ENCODE data around the gene CADM2. TPM values are rescaled to one million over a fixed set of nuclear protein-coding genes. Genes with fewer than 3 reads are reported as not detected.

The CADM2 gene
- total RNA-seq, 1 experiment from 2014 or later, result not detected

DNA sequence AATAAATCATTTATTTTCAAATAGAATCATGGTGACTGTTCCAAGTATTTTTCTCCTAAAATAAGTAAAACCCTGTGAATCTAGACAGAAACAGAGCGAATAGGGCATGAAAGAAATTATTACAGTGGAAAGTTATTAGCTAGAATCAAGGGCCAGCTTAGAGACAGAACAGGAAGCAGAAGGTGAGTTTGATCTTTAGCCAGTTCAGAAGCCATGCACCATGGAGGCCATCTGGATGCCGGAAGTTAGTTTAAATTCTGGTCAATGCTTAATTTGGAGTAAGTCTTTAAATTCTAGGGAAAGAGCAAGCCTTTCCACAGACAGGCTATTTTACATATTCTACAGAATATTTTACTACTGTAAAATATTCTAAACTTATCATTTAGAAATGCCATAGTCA lies 574.8 kb downstream of the CADM2 start:
- Histone ChIP-seq H3K4me1 (replicated peaks) (no peaks in the 10 kb centered on the region), H3K4me3 (no peak overlapping the region), H3K9me3 (replicated peaks) (no peaks in the 10 kb centered on the region), H3K27me3 (replicated peaks) (no peaks in the 10 kb centered on the region), H3K27ac (no peak overlapping the region), H3K36me3 (no peaks in the 10 kb centered on the region)
- no peak for DNase-seq (ENCODE audit: low read depth in 1 of 2, low spot score in 2 of 2)

DNA sequence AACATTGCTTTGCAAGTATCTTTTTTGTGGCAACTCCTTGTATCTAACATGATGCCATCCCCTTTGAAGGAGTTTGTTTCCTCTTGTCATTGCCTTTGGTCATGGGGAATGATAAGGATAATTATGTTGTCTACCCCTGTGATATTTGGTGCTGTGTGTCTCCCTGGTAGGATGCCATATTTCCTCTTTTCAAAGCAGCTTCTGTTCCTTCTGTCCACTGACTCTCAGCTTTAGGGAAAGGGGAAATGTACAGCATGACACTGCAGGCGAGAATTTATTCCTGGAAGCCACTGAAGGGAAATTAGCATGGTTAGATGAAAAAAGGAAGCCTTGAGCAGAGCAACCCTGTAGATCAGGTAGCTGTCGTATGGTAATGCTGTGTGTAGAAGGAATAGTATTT lies 576.7 kb downstream of the CADM2 start:
- no peaks in the 10 kb centered on the region for H3K4me1 ChIP-seq (replicated peaks)
- no peak for DNase-seq (ENCODE audit: low read depth in 1 of 2, low spot score in 2 of 2)
- no peaks in the 10 kb centered on the region for H3K9me3 ChIP-seq (replicated peaks)
- H3K27ac ChIP-seq, result no peak overlapping the region
- no peaks in the 10 kb centered on the region for H3K36me3 ChIP-seq
- no peak overlapping the region for H3K4me3 ChIP-seq
- H3K27me3 ChIP-seq (replicated peaks), result no peaks in the 10 kb centered on the region

DNA sequence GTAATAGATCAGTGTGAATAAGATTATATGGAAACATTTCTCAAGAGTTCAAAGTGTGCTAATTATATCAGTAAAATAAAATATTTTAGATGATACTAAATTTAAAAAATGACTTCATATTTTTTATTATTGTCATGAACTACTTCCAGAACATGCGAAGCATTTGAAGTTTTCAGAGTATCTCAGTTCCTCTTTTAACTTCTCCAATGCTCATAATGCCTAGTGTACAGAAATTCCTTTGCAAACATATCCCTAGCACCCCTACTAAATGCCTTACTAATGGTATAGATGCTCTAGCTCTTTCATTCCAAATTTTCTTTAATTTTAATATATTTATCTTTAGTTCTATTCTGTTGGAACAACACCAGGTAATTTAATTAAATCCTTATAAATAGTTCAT lies 580.4 kb downstream of the CADM2 start:
- Histone ChIP-seq H3K27ac (no peak overlapping the region), H3K36me3 (no peaks in the 10 kb centered on the region), H3K27me3 (replicated peaks) (no peaks in the 10 kb centered on the region), H3K4me1 (replicated peaks) (no peaks in the 10 kb centered on the region), H3K9me3 (replicated peaks) (no peaks in the 10 kb centered on the region), H3K4me3 (no peak overlapping the region)
- DNase-seq (ENCODE audit: low read depth in 1 of 2, low spot score in 2 of 2), result no peak

DNA sequence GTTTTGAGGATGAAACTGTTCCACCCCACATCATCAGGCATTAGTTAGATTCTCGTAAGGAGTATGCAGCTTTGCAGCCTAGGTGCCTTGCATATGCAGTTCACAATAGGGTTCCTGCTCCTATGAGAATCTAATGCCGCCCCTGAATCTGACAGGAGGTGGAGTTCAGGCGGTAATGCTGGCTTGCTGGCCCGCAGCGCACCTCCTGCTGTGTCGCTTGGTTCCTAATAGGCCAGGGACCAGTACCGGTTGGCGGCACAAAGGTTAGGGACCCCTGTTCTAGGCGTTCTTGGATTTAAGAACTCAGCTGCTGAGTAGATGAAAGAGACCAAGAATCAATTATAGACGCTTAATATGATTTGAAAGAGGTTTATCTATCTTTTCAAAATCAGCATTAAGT lies 595.4 kb downstream of the CADM2 start:
- no peak for DNase-seq (ENCODE audit: low read depth in 1 of 2, low spot score in 2 of 2)
- Histone ChIP-seq H3K27me3 (replicated peaks) (no peaks in the 10 kb centered on the region), H3K4me1 (replicated peaks) (no peaks in the 10 kb centered on the region), H3K9me3 (replicated peaks) (no peaks in the 10 kb centered on the region), H3K27ac (no peak overlapping the region), H3K36me3 (no peaks in the 10 kb centered on the region), H3K4me3 (no peak overlapping the region)

DNA sequence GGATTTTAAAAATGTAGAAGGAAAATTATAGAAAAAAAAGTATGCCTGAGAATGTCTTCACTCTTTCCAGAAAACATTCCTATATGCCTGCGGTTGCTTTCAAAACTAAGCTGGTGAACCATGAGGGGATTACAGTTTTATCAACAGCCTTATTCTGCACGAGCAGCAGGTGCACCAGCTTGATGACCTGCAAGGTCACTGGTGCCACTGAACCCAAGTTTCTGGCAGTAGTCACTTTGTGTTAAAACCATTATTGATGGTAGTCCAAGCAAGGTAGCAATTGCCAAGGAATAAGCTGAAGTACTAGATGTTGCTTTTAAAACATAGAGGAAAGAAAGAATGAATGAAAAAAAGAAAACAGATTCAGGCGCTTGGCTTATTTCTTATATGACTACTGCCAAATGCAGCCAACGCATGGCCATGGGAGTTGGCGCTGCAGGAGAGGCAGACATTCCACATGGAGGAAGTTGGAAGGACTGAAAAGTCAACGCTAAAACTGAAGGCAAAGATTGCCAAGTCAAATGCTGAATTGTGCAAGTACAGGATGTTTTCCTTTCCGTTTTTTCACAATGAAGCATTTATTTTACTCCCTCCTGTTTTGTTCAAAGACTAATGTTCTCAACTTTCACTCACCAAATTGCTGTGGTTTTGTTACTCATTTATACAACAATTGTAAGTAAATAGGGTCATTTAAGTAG lies 601.4 kb downstream of the CADM2 start:
- H3K4me3 ChIP-seq, result no peak overlapping the region
- no peak for DNase-seq (ENCODE audit: low read depth in 1 of 2, low spot score in 2 of 2)
- H3K27ac ChIP-seq, result no peak overlapping the region
- H3K9me3 ChIP-seq (replicated peaks), result no peaks in the 10 kb centered on the region
- H3K36me3 ChIP-seq, result no peaks in the 10 kb centered on the region
- H3K4me1 ChIP-seq (replicated peaks), result no peaks in the 10 kb centered on the region
- no peaks in the 10 kb centered on the region for H3K27me3 ChIP-seq (replicated peaks)

DNA sequence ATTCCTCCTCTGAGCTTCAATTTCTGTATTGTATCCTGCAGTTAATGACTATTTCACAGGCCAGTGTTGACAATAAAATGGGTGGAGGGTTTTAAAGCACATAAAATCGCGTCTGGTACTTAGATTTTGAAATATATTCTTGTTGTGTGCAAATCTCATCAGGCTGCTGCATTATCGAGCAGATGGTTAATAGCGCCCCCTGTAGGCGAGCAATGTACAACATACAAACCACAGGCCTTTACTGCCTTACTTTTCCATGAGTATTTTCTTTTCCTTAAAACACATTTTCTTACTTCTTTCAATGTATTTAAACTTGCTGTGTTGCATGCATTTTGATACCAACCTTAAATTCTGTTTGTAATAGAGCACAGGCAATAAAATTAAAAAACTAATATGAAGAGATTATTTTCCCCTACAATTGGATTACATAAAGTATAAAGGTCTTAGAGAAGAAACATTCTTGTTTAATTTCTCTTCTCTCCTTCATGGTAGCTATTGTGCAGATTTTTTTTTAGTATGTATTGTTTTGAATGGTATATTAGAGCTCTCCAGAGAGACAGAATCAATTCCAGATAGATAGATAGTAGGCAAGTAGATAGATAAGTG lies 608.4 kb downstream of the CADM2 start:
- no peak for DNase-seq (ENCODE audit: low read depth in 1 of 2, low spot score in 2 of 2)

DNA sequence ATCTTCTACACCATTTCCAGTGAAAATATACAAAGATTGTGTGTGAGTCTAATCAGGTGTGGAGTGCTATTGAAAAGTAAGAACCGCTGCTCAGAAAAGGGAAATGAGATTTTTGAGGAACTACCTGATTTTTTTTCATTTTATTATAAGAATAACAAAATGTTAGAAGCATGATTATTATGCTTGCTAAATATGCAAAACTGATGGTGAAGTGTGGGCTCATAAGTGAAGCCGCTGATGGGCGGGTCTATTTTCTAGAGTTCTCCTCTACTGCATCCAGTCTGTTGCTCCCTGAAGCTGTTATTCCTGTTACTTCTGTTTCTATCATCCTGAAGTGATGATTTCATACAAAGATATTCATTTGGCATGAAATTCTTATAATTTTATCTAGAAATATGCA lies 612.0 kb downstream of the CADM2 start:
- H3K27me3 ChIP-seq (replicated peaks), result no peaks in the 10 kb centered on the region
- DNase-seq (ENCODE audit: low read depth in 1 of 2, low spot score in 2 of 2), result no peak
- H3K9me3 ChIP-seq (replicated peaks), result no peaks in the 10 kb centered on the region
- H3K27ac ChIP-seq, result no peak overlapping the region
- no peaks in the 10 kb centered on the region for H3K4me1 ChIP-seq (replicated peaks)
- H3K36me3 ChIP-seq, result no peaks in the 10 kb centered on the region
- no peak overlapping the region for H3K4me3 ChIP-seq

More for the DNA sequence above, 608.4 kb downstream of the CADM2 start:
- no peaks in the 10 kb centered on the region for H3K4me1 ChIP-seq (replicated peaks)
- no peak overlapping the region for H3K27ac ChIP-seq
- no peaks in the 10 kb centered on the region for H3K27me3 ChIP-seq (replicated peaks)
- no peak overlapping the region for H3K4me3 ChIP-seq
- H3K36me3 ChIP-seq, result no peaks in the 10 kb centered on the region
- no peaks in the 10 kb centered on the region for H3K9me3 ChIP-seq (replicated peaks)

DNA sequence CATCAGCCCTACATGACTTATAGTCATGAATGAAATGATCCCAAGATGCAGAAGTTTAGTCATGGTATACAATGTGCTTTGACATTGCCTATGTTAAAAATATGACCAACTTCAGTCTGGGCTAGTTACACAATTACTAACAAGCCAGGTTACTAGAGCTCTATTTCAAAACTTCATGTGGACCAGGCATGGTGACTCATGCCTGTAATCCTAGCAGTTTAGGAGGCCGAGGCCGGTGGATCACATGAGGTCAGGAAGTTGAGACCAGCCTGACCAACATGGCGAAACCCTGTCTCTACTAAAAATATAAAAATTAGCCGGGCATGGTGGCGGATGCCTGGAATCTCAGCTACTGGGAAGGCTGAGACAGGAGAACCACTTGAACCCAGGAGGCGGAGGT lies 613.0 kb downstream of the CADM2 start:
- no peaks in the 10 kb centered on the region for H3K27me3 ChIP-seq (replicated peaks)
- no peaks in the 10 kb centered on the region for H3K36me3 ChIP-seq
- no peaks in the 10 kb centered on the region for H3K4me1 ChIP-seq (replicated peaks)
- no peak overlapping the region for H3K4me3 ChIP-seq
- H3K27ac ChIP-seq, result no peak overlapping the region
- H3K9me3 ChIP-seq (replicated peaks), result no peaks in the 10 kb centered on the region
- no peak for DNase-seq (ENCODE audit: low read depth in 1 of 2, low spot score in 2 of 2)

DNA sequence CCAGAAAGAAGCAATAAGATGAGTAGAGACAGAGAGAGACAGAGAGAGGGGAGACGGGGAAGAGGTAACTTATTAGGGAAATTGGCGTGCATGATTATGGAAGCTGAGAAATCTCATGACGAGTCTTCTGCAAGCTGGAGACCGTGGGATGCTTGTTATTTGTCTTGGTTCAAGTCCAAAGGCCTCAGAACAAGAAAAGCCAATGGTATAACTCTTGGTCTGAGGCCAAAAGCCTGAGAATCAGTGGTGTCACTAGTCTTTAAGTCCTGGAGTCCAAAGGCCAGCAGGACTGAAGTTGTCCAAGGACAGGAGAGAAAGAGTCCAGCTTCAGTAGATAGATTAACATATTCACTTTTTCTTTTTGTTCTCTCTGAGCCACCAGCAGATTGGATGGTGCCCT lies 613.6 kb downstream of the CADM2 start:
- Histone ChIP-seq H3K4me1 (replicated peaks) (no peaks in the 10 kb centered on the region), H3K27me3 (replicated peaks) (no peaks in the 10 kb centered on the region), H3K9me3 (replicated peaks) (no peaks in the 10 kb centered on the region), H3K36me3 (no peaks in the 10 kb centered on the region), H3K4me3 (no peak overlapping the region), H3K27ac (no peak overlapping the region)
- DNase-seq (ENCODE audit: low read depth in 1 of 2, low spot score in 2 of 2), result no peak

DNA sequence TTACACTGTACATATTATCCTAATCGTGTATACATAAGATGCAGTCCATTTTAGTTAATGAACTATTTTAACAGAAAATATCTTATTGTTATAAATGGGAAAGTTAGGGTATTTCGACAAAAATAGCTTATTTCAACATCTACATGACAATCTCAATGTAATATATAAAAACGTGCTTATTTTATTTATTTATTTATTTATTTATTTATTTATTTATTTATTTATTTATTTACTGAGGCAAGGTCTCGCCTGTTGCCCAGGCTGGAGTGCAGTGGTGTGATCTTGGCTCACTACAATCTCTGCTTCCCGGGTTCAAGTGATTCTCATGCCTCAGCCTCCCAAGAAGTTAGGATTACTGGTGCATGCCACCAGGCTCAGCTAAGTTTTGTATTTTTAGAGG lies 614.2 kb downstream of the CADM2 start:
- no peak overlapping the region for H3K27ac ChIP-seq
- H3K4me1 ChIP-seq (replicated peaks), result no peaks in the 10 kb centered on the region
- H3K9me3 ChIP-seq (replicated peaks), result no peaks in the 10 kb centered on the region
- no peaks in the 10 kb centered on the region for H3K27me3 ChIP-seq (replicated peaks)
- no peak for DNase-seq (ENCODE audit: low read depth in 1 of 2, low spot score in 2 of 2)
- no peak overlapping the region for H3K4me3 ChIP-seq
- H3K36me3 ChIP-seq, result no peaks in the 10 kb centered on the region

DNA sequence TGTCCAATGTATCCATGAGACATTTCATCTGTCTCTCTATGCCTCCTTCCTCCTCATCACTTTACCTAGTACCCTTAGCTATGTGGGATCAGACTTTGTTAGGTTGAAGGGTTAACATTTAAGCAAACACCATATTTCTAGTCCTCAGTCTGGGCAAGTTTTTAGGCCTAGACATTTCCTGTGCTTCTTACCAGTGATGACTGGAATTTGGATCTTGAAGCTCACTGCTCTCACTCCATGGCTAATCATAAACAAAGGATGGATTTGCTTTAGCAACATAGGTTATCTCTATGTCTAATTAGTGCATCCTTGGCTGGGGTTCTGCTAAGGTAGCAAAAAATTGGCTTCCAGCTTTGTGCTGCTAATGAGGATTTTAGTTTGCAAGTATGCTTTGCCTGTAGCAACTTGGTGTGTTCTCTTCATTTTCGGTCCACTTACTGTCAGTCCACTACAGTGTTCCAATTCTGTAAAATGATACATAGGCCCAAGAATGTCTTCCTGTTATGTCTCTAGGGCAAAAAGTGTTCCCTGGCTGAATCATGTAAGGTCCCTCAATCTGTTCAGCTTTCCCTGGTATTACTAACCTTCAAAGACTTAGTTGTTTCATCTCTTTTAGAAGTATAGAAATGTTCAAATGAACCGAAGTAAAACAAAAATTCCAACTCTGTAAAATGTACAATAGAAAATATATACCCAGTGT lies 615.4 kb downstream of the CADM2 start:
- no peaks in the 10 kb centered on the region for H3K27me3 ChIP-seq (replicated peaks)
- no peaks in the 10 kb centered on the region for H3K4me1 ChIP-seq (replicated peaks)
- H3K4me3 ChIP-seq, result no peak overlapping the region
- H3K9me3 ChIP-seq (replicated peaks), result no peaks in the 10 kb centered on the region
- H3K27ac ChIP-seq, result no peak overlapping the region
- DNase-seq (ENCODE audit: low read depth in 1 of 2, low spot score in 2 of 2), result no peak
- H3K36me3 ChIP-seq, result no peaks in the 10 kb centered on the region

DNA sequence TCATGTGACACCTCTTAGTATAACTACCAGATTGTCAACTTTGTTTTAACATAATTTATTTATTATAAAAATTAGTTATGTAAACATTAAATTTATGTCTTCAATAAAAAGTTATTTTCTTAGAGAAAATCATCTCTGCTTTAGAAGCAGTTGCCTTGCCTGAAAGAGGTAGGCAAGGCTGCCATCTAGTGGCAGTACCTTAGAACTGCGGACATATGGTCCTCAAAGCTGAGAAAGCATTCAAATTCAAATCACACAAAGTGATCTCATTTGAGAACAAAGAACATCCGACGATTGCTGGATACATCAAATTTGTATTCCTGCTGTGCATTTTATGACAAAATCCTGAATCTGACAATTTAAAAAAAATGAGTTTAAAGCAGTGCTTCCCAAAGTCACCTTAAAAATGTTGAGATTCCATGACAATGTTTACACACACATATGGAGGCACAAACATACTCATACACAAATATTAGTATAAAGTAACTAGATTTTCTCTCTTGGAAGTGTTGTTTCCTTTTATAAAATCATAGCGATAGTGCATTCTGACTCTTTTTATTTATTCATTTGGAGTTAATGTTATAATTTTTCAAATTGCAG lies 617.4 kb downstream of the CADM2 start:
- no peaks in the 10 kb centered on the region for H3K4me1 ChIP-seq (replicated peaks)
- no peak overlapping the region for H3K27ac ChIP-seq
- H3K36me3 ChIP-seq, result no peaks in the 10 kb centered on the region
- H3K27me3 ChIP-seq (replicated peaks), result no peaks in the 10 kb centered on the region
- H3K9me3 ChIP-seq (replicated peaks), result no peaks in the 10 kb centered on the region
- DNase-seq (ENCODE audit: low read depth in 1 of 2, low spot score in 2 of 2), result peak; percentile 11 to 40
- H3K4me3 ChIP-seq, result no peak overlapping the region

DNA sequence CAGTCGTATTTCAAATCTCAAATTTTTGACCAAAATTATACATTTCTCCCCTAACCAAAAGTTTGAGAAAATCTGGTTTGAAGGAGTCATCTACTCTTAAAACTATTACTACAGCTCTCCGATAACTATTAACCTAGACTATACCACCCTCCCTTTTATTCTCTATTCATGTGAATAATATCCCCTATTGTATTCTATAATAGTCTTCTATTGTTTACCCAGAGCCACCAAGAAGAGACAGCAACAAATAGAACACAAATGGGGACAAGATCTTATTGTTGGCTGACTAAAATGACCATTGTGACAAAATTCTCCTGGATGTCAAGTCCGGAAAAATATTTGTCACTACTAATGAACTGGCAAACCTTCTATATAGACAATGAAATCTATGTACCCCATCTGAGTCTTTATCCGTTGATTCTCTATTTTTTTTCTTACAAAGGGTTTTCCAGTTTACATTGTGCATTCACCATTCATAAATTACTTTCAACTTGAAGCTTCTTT lies 618.0 kb downstream of the CADM2 start:
- DNase-seq (ENCODE audit: low read depth in 1 of 2, low spot score in 2 of 2), result no peak
- H3K27ac ChIP-seq, result no peak overlapping the region
- H3K9me3 ChIP-seq (replicated peaks), result no peaks in the 10 kb centered on the region
- no peaks in the 10 kb centered on the region for H3K4me1 ChIP-seq (replicated peaks)
- H3K27me3 ChIP-seq (replicated peaks), result no peaks in the 10 kb centered on the region
- H3K4me3 ChIP-seq, result no peak overlapping the region
- no peaks in the 10 kb centered on the region for H3K36me3 ChIP-seq

DNA sequence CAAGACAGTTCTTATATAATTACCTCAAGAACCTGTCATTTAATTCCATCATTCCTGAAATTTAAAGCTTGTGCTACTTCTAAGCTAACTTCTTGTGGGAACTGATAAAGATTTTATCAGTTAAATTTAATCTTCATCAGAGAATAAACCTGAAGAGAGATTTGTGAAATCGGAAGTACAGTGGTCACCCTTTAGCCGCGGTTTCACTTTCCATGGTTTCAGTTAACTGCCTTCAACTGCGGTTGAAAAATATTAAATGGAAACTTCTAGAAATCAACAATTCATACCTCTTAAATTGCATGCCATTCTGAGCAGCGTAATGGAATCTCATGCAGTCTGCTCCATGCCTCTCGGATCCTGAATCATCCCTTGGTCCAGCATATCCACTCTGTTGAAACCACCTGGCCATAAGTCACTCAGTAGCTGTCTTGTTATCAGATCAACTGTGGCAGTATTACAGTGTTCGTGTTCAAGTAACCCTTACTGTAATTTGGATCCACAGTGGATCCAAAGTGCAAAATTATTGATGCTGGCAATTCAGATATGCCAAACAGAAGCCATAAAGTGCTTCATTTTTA lies 626.1 kb downstream of the CADM2 start:
- H3K27ac ChIP-seq, result no peak overlapping the region
- no peak overlapping the region for H3K4me3 ChIP-seq
- H3K9me3 ChIP-seq (replicated peaks), result no peaks in the 10 kb centered on the region
- DNase-seq (ENCODE audit: low read depth in 1 of 2, low spot score in 2 of 2), result no peak
- no peaks in the 10 kb centered on the region for H3K36me3 ChIP-seq
- no peaks in the 10 kb centered on the region for H3K27me3 ChIP-seq (replicated peaks)
- no peaks in the 10 kb centered on the region for H3K4me1 ChIP-seq (replicated peaks)

Measured in SJSA1 (cell line).